Fibroblast of skin of left quadriceps (primary cell): Measurements from ENCODE around the gene CLASP1.
A peak's percentile ranks its signal among the peaks of the same experiment; 100 is the strongest.
"Not testable (repeated sequence)": the region's sequence is repeated elsewhere in the genome, so short reads cannot be mapped to it uniquely, and the experiment has no call there.

Experiments used
- DNase-seq, 2 experiments: peaks; one replicate each; pipeline ENCODE4 v3.0.0-alpha.2; 2013; ENCODE audit warnings: low read depth in 2 of 2

CLASP1 gene

GRCh38 chr2:121617042-121617599 is 32.1 kb downstream of the CLASP1 start:
- no peak for DNase-seq

GRCh38 chr2:121613774-121614173 is 35.5 kb downstream of the CLASP1 start:
- no peak for DNase-seq

- DNase-seq = no peak
These were observed 36.1 kb downstream of the CLASP1 start for GRCh38 chr2:121613152-121613551.

- DNase-seq = no peak
These were observed 37.2 kb downstream of the CLASP1 start for GRCh38 chr2:121611730-121612705.

GRCh38 chr2:121611048-121611649 is 38.1 kb downstream of the CLASP1 start:
- DNase-seq = not testable (repeated sequence)

- DNase-seq = not testable (repeated sequence)
These were observed 38.8 kb downstream of the CLASP1 start for GRCh38 chr2:121610487-121610874.

GRCh38 chr2:121608967-121609366 is 40.3 kb downstream of the CLASP1 start:
- no peak for DNase-seq

- no peak for DNase-seq
These were observed 40.9 kb downstream of the CLASP1 start for GRCh38 chr2:121608367-121608766.

- no peak for DNase-seq
These were observed 43.2 kb downstream of the CLASP1 start for GRCh38 chr2:121605820-121606733.

- DNase-seq = no peak
These were observed 46.1 kb downstream of the CLASP1 start for GRCh38 chr2:121603185-121603584.

- DNase-seq = no peak
These were observed 49.2 kb downstream of the CLASP1 start for GRCh38 chr2:121599963-121600651.

- DNase-seq = no peak
These were observed 51.2 kb downstream of the CLASP1 start for GRCh38 chr2:121598087-121598486.

- DNase-seq = peak; percentile 29 to 36
These were observed 52.8 kb downstream of the CLASP1 start for GRCh38 chr2:121596221-121597080.

GRCh38 chr2:121595012-121595891 is 54.0 kb downstream of the CLASP1 start:
- no peak for DNase-seq

GRCh38 chr2:121591199-121591598 is 58.1 kb downstream of the CLASP1 start:
- DNase-seq = no peak

- no peak for DNase-seq
These were observed 60.9 kb downstream of the CLASP1 start for GRCh38 chr2:121588357-121588756.

GRCh38 chr2:121587131-121587530 is 62.1 kb downstream of the CLASP1 start:
- DNase-seq = no peak

GRCh38 chr2:121584741-121585140 is 64.5 kb downstream of the CLASP1 start:
- DNase-seq = no peak

GRCh38 chr2:121583555-121583954 is 65.7 kb downstream of the CLASP1 start:
- DNase-seq = no peak
